GM12892 (cell line): ENCODE measurements around the gene TMEM41B.
"Not testable (repeated sequence)": the region's sequence is repeated elsewhere in the genome, so short reads cannot be mapped to it uniquely, and the experiment has no call there.

Experiments
- DNase-seq: peaks from one replicate; pipeline ENCODE4 v3.0.0; 2011; ENCODE audit not compliant: insufficient read length
- FAIRE-seq: peaks from 2 replicates; lab custom pipeline; 2011; peaks lifted over from hg19 to GRCh38; lab: Jason Lieb, UNC
- POLR2A ChIP-seq: IDR thresholded peaks from 2 replicates; pipeline ENCODE4 v1.6.1; 2011; ENCODE audit warnings: low read depth, low read length, control low read depth
- POLR2AphosphoS5 ChIP-seq: IDR thresholded peaks from 2 replicates; pipeline ENCODE4 v1.6.1; 2011; ENCODE audit warnings: low read depth, low read length, control low read depth
- TAF1 ChIP-seq: IDR thresholded peaks from 2 replicates; pipeline ENCODE4 v1.6.1; 2011; ENCODE audit warnings: low read depth, mild to moderate bottlenecking, control low read depth, low read length, borderline replicate concordance

The TMEM41B gene

GRCh38 chr11:9247863-9248262 is 66.5 kb downstream of the TMEM41B start:
- FAIRE-seq (no peak), DNase-seq (no peak)
- TF ChIP-seq POLR2AphosphoS5 (no peak), TAF1 (no peak), POLR2A (no peak)

DNA sequence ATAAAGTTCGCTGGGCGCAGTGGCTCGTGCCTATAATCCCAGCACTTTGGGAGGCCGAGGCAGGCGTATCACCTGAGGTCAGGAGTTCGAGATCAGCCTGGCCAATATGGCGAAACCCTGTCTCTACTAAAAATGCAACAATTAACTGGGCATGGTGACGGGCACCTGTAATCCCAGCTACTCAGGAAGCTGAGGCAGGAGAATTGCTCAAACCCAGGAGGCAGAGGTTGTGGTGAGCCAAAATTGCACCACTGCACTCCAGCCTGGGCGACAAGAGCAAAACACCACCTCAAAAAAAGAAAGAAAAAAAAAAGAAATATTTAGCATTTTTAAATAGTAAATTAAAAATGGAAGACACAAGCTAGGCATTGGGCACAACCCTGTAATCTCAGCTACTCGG is 78.2 kb downstream of the TMEM41B start:
- DNase-seq, FAIRE-seq: not testable (repeated sequence)

GRCh38 chr11:9232482-9232881 is 81.9 kb downstream of the TMEM41B start:
- no peak for DNase-seq
- no peak for TF ChIP-seq POLR2A
- no peak for TF ChIP-seq POLR2AphosphoS5
- TF ChIP-seq TAF1, result no peak
- no peak for FAIRE-seq

- DNase-seq (peak; percentile 28), FAIRE-seq (no peak)
- no peak for TF ChIP-seq TAF1
- no peak for TF ChIP-seq POLR2AphosphoS5
- TF ChIP-seq POLR2A, result no peak
Measured at GRCh38 chr11:9231848-9232177, 82.6 kb downstream of the TMEM41B start.
